Measurements from ENCODE around the gene NEMF. TPM values are rescaled to one million over a fixed set of nuclear protein-coding genes. Genes with fewer than 3 reads are reported as not detected.

NEMF gene
- total RNA-seq, 1 donor from 2014 or later: 83.0 TPM

DNA sequence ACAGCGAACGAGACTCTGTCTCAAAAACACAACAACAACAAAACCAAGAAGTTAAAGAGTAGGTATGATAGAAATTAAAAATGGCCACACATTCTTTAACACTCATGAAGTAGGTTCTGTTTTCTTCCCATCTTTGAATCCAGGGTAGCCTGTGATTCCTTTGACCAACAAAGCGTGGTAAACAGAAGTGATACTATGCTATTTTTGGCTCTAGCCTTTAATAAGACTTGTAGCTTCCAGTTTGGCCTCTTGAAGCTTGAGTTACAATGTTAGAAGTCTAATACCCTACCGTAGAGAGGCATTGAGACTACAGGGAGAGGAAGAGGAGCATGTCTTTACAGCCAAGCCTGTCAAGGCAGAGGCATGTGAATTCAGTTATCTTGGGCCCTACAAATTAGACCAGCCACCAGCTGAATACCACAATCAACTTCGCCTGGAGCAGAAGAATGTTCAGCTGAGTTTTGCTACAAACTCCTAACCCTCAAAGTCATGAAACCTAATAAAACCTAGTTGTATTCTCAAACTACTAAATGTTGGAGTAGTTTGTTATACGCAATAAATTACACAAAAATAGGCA is 4.9 kb upstream of the NEMF start:
- H3K27me3 Mint-ChIP-seq (ENCODE audit: insufficient read depth, low read depth): peaks cover 5% of the 10 kb centered on the region
- H3K79me2 ChIP-seq (ENCODE audit: low read depth): peaks cover 3% of the 10 kb centered on the region
- peaks cover 5% of the 10 kb centered on the region for H3K9me3 Mint-ChIP-seq
- H3F3A ChIP-seq (ENCODE audit: low read depth): peaks cover 34% of the 10 kb centered on the region
- H2AFZ ChIP-seq (replicated peaks): no peak overlapping the region
- no peaks in the 10 kb centered on the region for H4K20me1 ChIP-seq (ENCODE audit: low read depth)
- H3K4me2 ChIP-seq: no peak overlapping the region
- no peaks in the 10 kb centered on the region for H3K27me3 ChIP-seq
- H3K4me1 ChIP-seq: peaks cover 6% of the 10 kb centered on the region
- DNase-seq (ENCODE audit: low spot score): no peak
- no peaks in the 10 kb centered on the region for H3K36me3 Mint-ChIP-seq
- TF ChIP-seq CTCF (IDR thresholded peaks at IDR 0.05) (no peak), EZH2phosphoT487 (IDR thresholded peaks at IDR 0.05) (no peak), EZH2 (IDR thresholded peaks at IDR 0.05) (no peak)
- H3K36me3 ChIP-seq: no peaks in the 10 kb centered on the region
- no peak overlapping the region for H3K9ac ChIP-seq
- H3K4me1 Mint-ChIP-seq: peaks cover 15% of the 10 kb centered on the region
- no peak overlapping the region for H3K4me3 ChIP-seq
- no peak overlapping the region for H3K27ac ChIP-seq
- H3K4me3 Mint-ChIP-seq: no peak overlapping the region
- H3K27ac Mint-ChIP-seq: no peak overlapping the region
- H3K9me3 ChIP-seq (ENCODE audit: low read depth): no peaks in the 10 kb centered on the region

- H3K4me2 ChIP-seq: no peak overlapping the region
- TF ChIP-seq EZH2phosphoT487 (IDR thresholded peaks at IDR 0.05): no peak
- TF ChIP-seq EZH2 (IDR thresholded peaks at IDR 0.05): no peak
- peak; percentile 82 for TF ChIP-seq CTCF (IDR thresholded peaks at IDR 0.05)
- H3K79me2 ChIP-seq (ENCODE audit: low read depth): peaks cover 40% of the 10 kb centered on the region
- H3K9me3 ChIP-seq (ENCODE audit: low read depth): no peaks in the 10 kb centered on the region
- Mint-ChIP-seq H3K4me1 (peaks cover 15% of the 10 kb centered on the region), H3K27ac (no peak overlapping the region), H3K4me3 (peak overlapping the region; percentile 100), H3K36me3 (peaks cover 8% of the 10 kb centered on the region), H3K9me3 (peaks cover 2% of the 10 kb centered on the region), H3K27me3 (ENCODE audit: insufficient read depth, low read depth) (no peaks in the 10 kb centered on the region)
- peaks cover 7% of the 10 kb centered on the region for H3K36me3 ChIP-seq
- DNase-seq (ENCODE audit: low spot score): peak; percentile 91
- peaks cover 10% of the 10 kb centered on the region for H3K4me1 ChIP-seq
- no peak overlapping the region for H3K9ac ChIP-seq
- H3K4me3 ChIP-seq: peak overlapping the region; percentile 85
- H3K27me3 ChIP-seq: no peaks in the 10 kb centered on the region
- H2AFZ ChIP-seq (replicated peaks): no peak overlapping the region
- no peaks in the 10 kb centered on the region for H4K20me1 ChIP-seq (ENCODE audit: low read depth)
- peaks cover 20% of the 10 kb centered on the region for H3F3A ChIP-seq (ENCODE audit: low read depth)
- H3K27ac ChIP-seq: no peak overlapping the region
Measured at GRCh38 chr14:49853572-49854375, 1.2 kb upstream of the NEMF start.

DNA sequence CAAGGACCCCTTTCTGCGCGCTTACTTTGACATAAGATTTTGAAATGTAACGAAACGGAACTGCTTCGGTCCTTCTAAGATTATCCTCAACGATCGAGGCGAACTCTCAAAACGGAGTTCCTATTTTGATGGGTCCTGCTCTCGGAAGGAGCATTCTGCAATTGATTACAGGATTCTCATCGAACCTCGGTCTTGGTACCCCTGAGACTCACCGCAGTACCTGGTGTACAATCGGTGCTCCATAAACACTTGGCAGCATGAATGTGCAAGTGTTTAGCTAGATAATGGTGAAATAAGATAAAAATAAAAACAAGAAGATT is 530 bp upstream of the NEMF start:
- Histone ChIP-seq H3K27me3 (no peaks in the 10 kb centered on the region), H3K4me1 (peaks cover 10% of the 10 kb centered on the region), H3F3A (ENCODE audit: low read depth) (peaks cover 20% of the 10 kb centered on the region), H3K36me3 (peaks cover 7% of the 10 kb centered on the region), H3K79me2 (ENCODE audit: low read depth) (peaks cover 46% of the 10 kb centered on the region), H3K27ac (no peak overlapping the region), H2AFZ (replicated peaks) (peak overlapping the region; percentile 99), H3K4me2 (peak overlapping the region; percentile 85), H3K4me3 (peak overlapping the region; percentile 85), H3K9ac (no peak overlapping the region), H4K20me1 (ENCODE audit: low read depth) (no peaks in the 10 kb centered on the region), H3K9me3 (ENCODE audit: low read depth) (no peaks in the 10 kb centered on the region)
- H3K9me3 Mint-ChIP-seq: peaks cover 2% of the 10 kb centered on the region
- DNase-seq (ENCODE audit: low spot score): no peak
- H3K36me3 Mint-ChIP-seq: peaks cover 8% of the 10 kb centered on the region
- H3K4me1 Mint-ChIP-seq: peaks cover 15% of the 10 kb centered on the region
- H3K27me3 Mint-ChIP-seq (ENCODE audit: insufficient read depth, low read depth): no peaks in the 10 kb centered on the region
- H3K27ac Mint-ChIP-seq: peak overlapping the region; percentile 100
- H3K4me3 Mint-ChIP-seq: peak overlapping the region; percentile 100
- TF ChIP-seq CTCF (IDR thresholded peaks at IDR 0.05) (no peak), EZH2phosphoT487 (IDR thresholded peaks at IDR 0.05) (no peak), EZH2 (IDR thresholded peaks at IDR 0.05) (no peak)
